Panc1 (cell line): ENCODE measurements around the gene ZNF506. TPM values are rescaled to one million over a fixed set of nuclear protein-coding genes. Genes with fewer than 3 reads are reported as not detected.

Experiments used
- ATAC-seq: fragments of 200-7000 bp; cut with Tn5 transposase; 2 replicates; pipeline ENCODE4 v1.9.1; 2020; ENCODE audit warnings: mild to moderate bottlenecking, moderate library complexity
- BruUV-seq: library from RNA; stranded (reverse); fragments of 400-500 nt; replicated peaks from 2 replicates; lab custom pipeline; 2021; lab: Mats Ljungman, UMichigan
- CTCF ChIA-PET: fragments of 300-600 bp; sonication (Branson Sonifier 250); formaldehyde crosslinking; loops from one replicate; lab custom pipeline; 2022; ENCODE audit warnings: antibody characterized with exemption; lab: Charles Lee
- POLR2A ChIA-PET: fragments of 300-600 bp; sonication (Branson Sonifier 250); formaldehyde crosslinking; loops from one replicate; lab custom pipeline; 2022; ENCODE audit warnings: antibody characterized with exemption; lab: Charles Lee
- DNase-seq: peaks from one replicate; pipeline ENCODE4 v3.0.0-alpha.2; 2010; ENCODE audit warnings: low read depth, low spot score
- H3K27ac ChIP-seq: 2 replicates; pipeline ENCODE4 v1.5.1; 2011; ENCODE audit warnings: mild to moderate bottlenecking, low read length, inconsistent platforms
- H3K27me3 ChIP-seq: fragments of 200-500 bp; sonication (Bioruptor generic); 2 replicates; pipeline ENCODE4 v1.6.0; 2014; ENCODE audit warnings: low read length, inconsistent platforms; ENCODE audit not compliant: control insufficient read depth, insufficient read depth
- H3K36me3 ChIP-seq: fragments of 200-500 bp; sonication (Bioruptor generic); 2 replicates; pipeline ENCODE4 v1.5.1; 2014; ENCODE audit warnings: inconsistent platforms, mild to moderate bottlenecking, low read length, moderate library complexity; ENCODE audit not compliant: control insufficient read depth, insufficient read depth
- H3K4me1 ChIP-seq: 2 replicates; pipeline ENCODE4 v1.5.1; 2011; ENCODE audit warnings: inconsistent platforms, mild to moderate bottlenecking, low read length, moderate library complexity; ENCODE audit not compliant: control insufficient read depth, insufficient read depth
- H3K4me3 ChIP-seq, 2 experiments: 2 replicates each; pipeline ENCODE4 v1.5.1; 2011 to 2012; ENCODE audit warnings: low read depth in 2 of 2, low read length in 2 of 2, mild to moderate bottlenecking in 2 of 2, inconsistent platforms in 1 of 2, moderate library complexity in 1 of 2
- H3K9me3 ChIP-seq: fragments of 200-500 bp; sonication (Bioruptor generic); 2 replicates; pipeline ENCODE4 v1.5.1; 2014; ENCODE audit warnings: low read depth, mild to moderate bottlenecking, inconsistent platforms, low read length, moderate library complexity; ENCODE audit not compliant: control insufficient read depth, insufficient read depth
- CTCF ChIP-seq: fragments of 450-650 bp; IDR thresholded peaks from 2 replicates; pipeline ENCODE4 v1.5.1; 2017; ENCODE audit warnings: mild to moderate bottlenecking
- POLR2AphosphoS5 ChIP-seq: IDR thresholded peaks from 2 replicates; pipeline ENCODE4 v1.6.1; 2012; ENCODE audit warnings: mild to moderate bottlenecking, low read depth, low read length, moderate library complexity
- SIN3A ChIP-seq: IDR thresholded peaks from 2 replicates; pipeline ENCODE4 v1.6.1; 2012; ENCODE audit warnings: low read depth, mild to moderate bottlenecking, low read length, moderate library complexity, borderline replicate concordance; ENCODE audit not compliant: insufficient read depth
- TCF7L2 ChIP-seq: IDR thresholded peaks from 2 replicates; pipeline ENCODE4 v1.6.1; 2011; ENCODE audit warnings: mild to moderate bottlenecking, low read depth, low read length, inconsistent platforms
- in situ Hi-C: cut with HindIII; loops from 2 replicates; pipeline ENCODE4 v1.10.0; 2016; ENCODE audit warnings: low sequenced_read_pairs, low pct_unique_long_range_greater_than_20kb
- intact Hi-C: fragments of 100-400 bp; cut with micrococcal nuclease; formaldehyde crosslinking; loops from one replicate; pipeline ENCODE4 v1.10.0; 2022; ENCODE audit not compliant: unreplicated experiment
- total RNA-seq: library from RNA; stranded (reverse); gene quantifications from one replicate; pipeline ENCODE4 v1.2.1, GENCODE V29; 2021; ENCODE audit not compliant: unreplicated experiment
- TF ChIP-seq, protein P1 (sequence below), 2 experiments: IDR thresholded peaks; 2 replicates each; pipeline ENCODE4 v1.6.1; 2011 to 2012; ENCODE audit warnings: low read depth in 2 of 2, control low read depth in 1 of 2, low read length in 1 of 2, mild to moderate bottlenecking in 1 of 2, moderate library complexity in 1 of 2; ENCODE audit not compliant: insufficient read depth in 1 of 2

ZNF506 gene
- total RNA-seq, 1 experiment from 2014 or later, result 11.4 TPM

DNA sequence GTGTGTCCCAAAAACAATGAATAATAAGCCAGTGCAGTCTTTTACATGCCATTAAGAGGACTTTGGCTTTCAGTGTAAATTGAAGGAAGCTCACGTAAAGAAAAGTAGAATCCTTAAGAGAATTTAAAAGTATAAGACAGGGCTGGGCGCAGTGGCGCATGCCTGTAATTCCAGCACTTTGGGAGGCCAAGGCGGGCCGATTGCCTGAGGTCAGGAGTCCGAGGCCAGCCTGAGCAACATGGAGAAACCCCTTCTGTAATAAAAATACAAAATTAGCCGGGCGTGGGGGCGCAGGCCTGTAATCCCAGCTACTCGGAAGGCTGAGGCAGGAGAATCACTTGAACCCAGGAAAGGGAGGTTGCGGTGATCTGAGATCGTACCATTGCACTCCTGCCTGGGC, 26.2 kb upstream of the ZNF506 start:
- ChIA-PET CTCF (no interaction called here), POLR2A (no interaction called here)
- intact Hi-C loops (no loop called here), in situ Hi-C loops (no loop called here)
- no peak overlapping the region for H3K27ac ChIP-seq
- no peaks in the 10 kb centered on the region; the same call in 1 of the 2 replicates for H3K9me3 ChIP-seq
- H3K4me1 ChIP-seq, result no peaks in the 10 kb centered on the region
- no peak for DNase-seq
- no peaks in the 10 kb centered on the region for H3K36me3 ChIP-seq
- no TSS peak for BruUV-seq
- TF ChIP-seq, protein P1, sequence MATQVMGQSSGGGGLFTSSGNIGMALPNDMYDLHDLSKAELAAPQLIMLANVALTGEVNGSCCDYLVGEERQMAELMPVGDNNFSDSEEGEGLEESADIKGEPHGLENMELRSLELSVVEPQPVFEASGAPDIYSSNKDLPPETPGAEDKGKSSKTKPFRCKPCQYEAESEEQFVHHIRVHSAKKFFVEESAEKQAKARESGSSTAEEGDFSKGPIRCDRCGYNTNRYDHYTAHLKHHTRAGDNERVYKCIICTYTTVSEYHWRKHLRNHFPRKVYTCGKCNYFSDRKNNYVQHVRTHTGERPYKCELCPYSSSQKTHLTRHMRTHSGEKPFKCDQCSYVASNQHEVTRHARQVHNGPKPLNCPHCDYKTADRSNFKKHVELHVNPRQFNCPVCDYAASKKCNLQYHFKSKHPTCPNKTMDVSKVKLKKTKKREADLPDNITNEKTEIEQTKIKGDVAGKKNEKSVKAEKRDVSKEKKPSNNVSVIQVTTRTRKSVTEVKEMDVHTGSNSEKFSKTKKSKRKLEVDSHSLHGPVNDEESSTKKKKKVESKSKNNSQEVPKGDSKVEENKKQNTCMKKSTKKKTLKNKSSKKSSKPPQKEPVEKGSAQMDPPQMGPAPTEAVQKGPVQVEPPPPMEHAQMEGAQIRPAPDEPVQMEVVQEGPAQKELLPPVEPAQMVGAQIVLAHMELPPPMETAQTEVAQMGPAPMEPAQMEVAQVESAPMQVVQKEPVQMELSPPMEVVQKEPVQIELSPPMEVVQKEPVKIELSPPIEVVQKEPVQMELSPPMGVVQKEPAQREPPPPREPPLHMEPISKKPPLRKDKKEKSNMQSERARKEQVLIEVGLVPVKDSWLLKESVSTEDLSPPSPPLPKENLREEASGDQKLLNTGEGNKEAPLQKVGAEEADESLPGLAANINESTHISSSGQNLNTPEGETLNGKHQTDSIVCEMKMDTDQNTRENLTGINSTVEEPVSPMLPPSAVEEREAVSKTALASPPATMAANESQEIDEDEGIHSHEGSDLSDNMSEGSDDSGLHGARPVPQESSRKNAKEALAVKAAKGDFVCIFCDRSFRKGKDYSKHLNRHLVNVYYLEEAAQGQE (IDR thresholded peaks at IDR 0.05; ENCODE audit: insufficient read depth in 1 of 2, low read depth in 2 of 2, low read length in 1 of 2), result no peak
- TF ChIP-seq POLR2AphosphoS5, result no peak
- no peak for TF ChIP-seq SIN3A
- TF ChIP-seq TCF7L2, result no peak
- TF ChIP-seq CTCF, result no peak
- no peak overlapping the region for H3K4me3 ChIP-seq
- no peak for ATAC-seq
- no peaks in the 10 kb centered on the region for H3K27me3 ChIP-seq

DNA sequence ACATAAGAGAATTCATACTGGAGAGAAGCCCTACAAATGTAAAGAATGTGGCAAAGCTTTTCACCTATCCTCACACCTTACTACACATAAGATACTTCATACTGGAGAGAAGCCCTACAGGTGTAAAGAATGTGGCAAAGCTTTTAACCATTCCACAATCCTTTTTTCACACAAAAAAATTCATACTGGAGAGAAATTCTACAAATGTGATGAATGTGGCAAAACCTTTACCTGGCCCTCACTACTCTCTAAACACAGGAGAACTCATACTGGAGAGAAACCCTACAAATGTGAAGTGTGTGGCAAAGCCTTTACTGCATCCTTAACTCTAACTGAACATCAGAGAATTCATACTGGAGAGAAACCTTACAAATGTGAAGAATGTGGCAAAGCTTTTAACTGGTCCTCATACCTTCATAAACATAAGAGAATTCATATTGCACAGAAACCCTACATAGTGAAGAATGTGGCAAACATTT, 14.0 kb upstream of the ZNF506 start:
- TF ChIP-seq SIN3A (no peak), TCF7L2 (no peak), POLR2AphosphoS5 (no peak)
- TF ChIP-seq, protein P1 (IDR thresholded peaks at IDR 0.05; ENCODE audit: insufficient read depth in 1 of 2, low read depth in 2 of 2, low read length in 1 of 2), result no peak
- intact Hi-C loops, result no loop called here
- no peak for DNase-seq
- no TSS peak for BruUV-seq
- Histone ChIP-seq H3K4me1 (no peaks in the 10 kb centered on the region), H3K4me3 (no peak overlapping the region), H3K36me3 (no peaks in the 10 kb centered on the region), H3K27me3 (no peaks in the 10 kb centered on the region), H3K27ac (no peak overlapping the region), H3K9me3 (peaks cover 7% of the 10 kb centered on the region; the same call in 1 of the 2 replicates)
- POLR2A ChIA-PET, result no interaction called here
- in situ Hi-C loops, result no loop called here
- CTCF ChIA-PET, result no interaction called here
- no peak for ATAC-seq
